ENCODE data around the gene TUBAL3.
A peak's percentile ranks its signal among the peaks of the same experiment; 100 is the strongest.
"Not testable (repeated sequence)": the region's sequence is repeated elsewhere in the genome, so short reads cannot be mapped to it uniquely, and the experiment has no call there.

TUBAL3 gene

GRCh38 chr10:5419466-5420094, 15.0 kb upstream of the TUBAL3 start:
- ATAC-seq: no peak

- ATAC-seq: no peak
Observed at GRCh38 chr10:5418584-5418983, 14.0 kb upstream of the TUBAL3 start.

- no peak for ATAC-seq
Observed at GRCh38 chr10:5416981-5417380, 12.4 kb upstream of the TUBAL3 start.

- ATAC-seq: no peak
Observed at GRCh38 chr10:5413012-5413938, 8.6 kb upstream of the TUBAL3 start.

GRCh38 chr10:5412277-5412941, 7.8 kb upstream of the TUBAL3 start, which contains the start of gene NET1:
TSS of gene NET1 (plus strand) at chr10:5412557. CDS start at chr10:5412693, 136 bp downstream.
- peak; percentile 83 to 89 for ATAC-seq

GRCh38 chr10:5411941-5412276, 7.3 kb upstream of the TUBAL3 start:
- ATAC-seq: no peak

- not testable (repeated sequence) for ATAC-seq
Observed at GRCh38 chr10:5410787-5411186, 6.2 kb upstream of the TUBAL3 start.

- no peak for ATAC-seq
Observed at GRCh38 chr10:5406918-5407317, 2.3 kb upstream of the TUBAL3 start.

- ATAC-seq: no peak
Observed at GRCh38 chr10:5402798-5403197, 1.8 kb downstream of the TUBAL3 start.

GRCh38 chr10:5400468-5401240, 4.0 kb downstream of the TUBAL3 start:
- ATAC-seq: no peak

- ATAC-seq: no peak
Observed at GRCh38 chr10:5399332-5399731, 5.3 kb downstream of the TUBAL3 start.

GRCh38 chr10:5396556-5397300, 7.9 kb downstream of the TUBAL3 start:
- no peak for ATAC-seq

- ATAC-seq: no peak
Observed at GRCh38 chr10:5395168-5395567, 9.5 kb downstream of the TUBAL3 start.

GRCh38 chr10:5393529-5393928, 11.1 kb downstream of the TUBAL3 start:
- ATAC-seq: no peak

GRCh38 chr10:5391790-5392189, 12.8 kb downstream of the TUBAL3 start:
- ATAC-seq: no peak

GRCh38 chr10:5390607-5391205, 13.9 kb downstream of the TUBAL3 start:
- no peak for ATAC-seq

GRCh38 chr10:5387169-5387568, 17.5 kb downstream of the TUBAL3 start:
- ATAC-seq: peak in 1 of 2 donors; percentile 13

- no peak for ATAC-seq
Observed at GRCh38 chr10:5385224-5385623, 19.4 kb downstream of the TUBAL3 start.

- ATAC-seq: no peak
Observed at GRCh38 chr10:5381187-5381586, 23.4 kb downstream of the TUBAL3 start.

GRCh38 chr10:5380395-5380794, 24.2 kb downstream of the TUBAL3 start:
- ATAC-seq: not testable (repeated sequence)

GRCh38 chr10:5379202-5379601, 25.4 kb downstream of the TUBAL3 start:
- ATAC-seq: not testable (repeated sequence)

GRCh38 chr10:5376450-5376849, 28.2 kb downstream of the TUBAL3 start:
- ATAC-seq: no peak

Measured in activated CD4-positive, CD25-positive, alpha-beta regulatory T cell treated with anti-CD3 and anti-CD28 coated beads, Interleukin-2, amount 50 U/mL, for 24 hours (primary cell).